Right lung (tissue), 5 donors: ENCODE results near the gene SUCO. TPM values are rescaled to one million over a fixed set of nuclear protein-coding genes. Genes with fewer than 3 reads are reported as not detected.
A peak's percentile ranks its signal among the peaks of the same experiment; 100 is the strongest.

Source experiments
- DNase-seq, 2 donors: peaks; one replicate each; pipeline ENCODE4 v3.0.0-alpha.2; 2013
- polyA plus RNA-seq, 5 donors: library from polyadenylated mRNA; unstranded; fragments of 120-200 nt; gene quantifications; one replicate each; pipeline versions ENCODE4 v1.2.1 to v1.2.3, GENCODE V29; 2013; ENCODE audit warnings: inconsistent platforms in 1 of 5, low replicate concordance in 1 of 5; ENCODE audit not compliant: insufficient read length in 5 of 5, insufficient read depth in 1 of 5

Gene SUCO
- polyA plus RNA-seq, 5 donors, result 45.4 to 75.7 (median 65.3) TPM

DNA sequence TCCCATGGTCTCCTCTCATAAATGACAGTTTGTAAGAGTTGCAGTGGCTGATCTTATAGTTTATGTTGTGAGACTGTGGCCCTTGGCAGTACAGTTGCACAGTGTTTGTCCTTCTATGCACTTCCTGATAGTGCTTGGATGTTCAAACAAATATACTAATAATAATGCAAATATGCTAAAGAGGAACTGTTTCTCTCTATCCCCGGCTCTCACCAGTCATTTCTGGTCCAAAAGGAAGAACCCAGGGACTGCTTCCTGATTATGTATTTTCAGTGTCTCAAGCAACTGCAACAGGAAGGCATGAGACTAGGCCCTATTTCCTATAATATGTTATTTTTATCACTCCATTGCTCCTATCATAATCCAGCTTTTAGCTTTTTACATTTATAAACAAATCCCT lies 17.0 kb upstream of the SUCO start:
- no peak for DNase-seq

GRCh38 chr1:172517081-172517480 lies 15.9 kb upstream of the SUCO start:
- no peak for DNase-seq

DNA sequence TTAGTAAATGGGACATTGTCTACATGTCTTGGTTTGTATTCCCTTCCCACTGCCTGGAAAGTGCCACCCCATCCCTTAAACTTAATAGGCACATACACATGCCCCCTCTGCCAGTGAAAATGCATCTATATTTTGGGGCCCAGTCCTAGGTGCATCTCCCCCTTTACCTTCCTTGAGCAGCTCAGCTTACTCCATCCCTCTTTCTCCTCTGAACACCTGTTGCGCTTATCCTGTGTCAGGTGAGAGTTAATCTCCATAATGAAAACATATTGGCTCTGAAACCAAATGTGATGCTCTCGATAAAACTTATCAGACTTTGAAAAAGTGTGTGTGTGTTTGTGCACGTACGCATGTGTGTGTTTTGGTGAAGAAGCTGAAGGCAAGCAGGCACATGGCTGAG lies 15.4 kb upstream of the SUCO start:
- no peak for DNase-seq

GRCh38 chr1:172529304-172529703 lies 3.6 kb upstream of the SUCO start:
- no peak for DNase-seq

DNA sequence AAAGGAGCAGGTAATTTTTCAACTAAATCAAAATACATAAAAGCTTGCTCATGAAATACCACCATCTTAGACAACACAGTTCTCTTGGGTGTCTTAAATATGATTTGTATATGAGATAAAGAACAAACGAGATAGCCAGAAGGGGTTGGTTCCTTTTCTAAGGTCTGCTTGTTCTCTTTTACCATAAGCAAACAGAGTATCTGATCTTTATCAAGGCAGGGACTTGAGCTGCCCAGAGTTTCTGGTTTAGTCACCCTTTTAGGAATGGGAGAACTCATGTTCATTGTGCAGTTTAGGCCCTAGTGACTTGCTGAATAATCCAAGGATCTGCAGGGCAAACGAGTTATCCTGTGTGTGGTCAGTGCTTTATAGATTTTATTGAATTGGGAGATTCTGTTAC lies 3.0 kb upstream of the SUCO start:
- DNase-seq, result no peak

DNA sequence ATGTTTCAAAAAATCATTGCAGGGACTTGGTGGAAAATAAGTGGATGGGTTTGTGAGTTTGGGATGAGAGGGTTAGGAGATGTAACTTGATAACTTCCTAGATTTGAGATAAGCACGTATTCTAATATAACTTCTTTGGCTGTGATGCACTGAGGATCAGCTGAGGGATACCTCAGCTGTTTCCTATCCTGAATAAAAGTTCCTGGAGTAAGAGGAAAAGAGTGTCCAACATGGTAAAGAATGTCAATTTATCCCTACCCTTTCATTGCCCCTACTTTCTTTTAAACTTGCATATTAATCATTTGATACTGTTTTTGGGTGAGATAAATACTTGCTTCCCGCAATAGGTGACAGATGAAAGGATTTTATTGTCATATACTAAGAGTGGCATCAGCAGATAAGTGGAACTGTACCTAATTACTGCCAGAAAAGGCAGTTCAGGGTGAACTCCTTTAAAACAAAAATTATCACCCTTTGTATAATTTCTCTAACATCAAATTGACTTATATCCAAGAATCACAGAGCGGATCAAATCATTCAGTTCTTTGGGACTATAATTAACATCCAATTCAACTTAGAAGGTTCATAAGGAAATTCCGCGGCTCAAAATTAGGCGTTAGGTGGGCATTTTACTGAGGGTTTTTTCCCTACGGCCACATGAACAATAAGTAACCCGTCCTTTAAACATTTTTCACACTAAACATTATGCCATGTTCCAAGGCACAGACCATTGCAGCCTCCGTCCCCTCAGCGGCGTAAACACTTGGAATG lies 1.4 kb upstream of the SUCO start:
- no peak for DNase-seq

DNA sequence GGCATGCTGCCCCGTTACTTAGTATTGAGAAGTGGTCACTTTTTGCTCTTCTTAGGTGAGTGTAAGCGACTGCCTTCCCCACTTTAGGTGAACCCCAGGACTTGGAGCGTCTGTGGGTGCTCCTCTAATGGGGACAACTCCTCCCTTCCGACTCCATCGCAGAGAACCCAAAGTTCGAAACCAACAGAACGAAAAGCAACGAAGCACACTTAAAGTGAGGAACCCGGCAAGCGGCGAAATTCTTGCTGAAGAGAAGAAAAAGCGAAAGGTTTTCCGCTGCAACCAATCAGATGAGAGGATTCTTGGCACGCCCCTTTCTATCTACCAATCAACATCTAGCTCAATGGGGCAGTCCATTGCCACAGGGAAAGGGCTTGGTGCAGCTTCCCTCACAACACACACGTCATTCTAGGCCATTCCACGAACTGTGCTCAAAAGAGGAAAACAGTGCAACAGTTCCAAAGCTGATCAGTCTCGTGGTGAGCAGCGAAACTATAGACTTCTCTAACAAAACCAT lies 709 bp upstream of the SUCO start:
- DNase-seq, result peak; percentile 97 to 98

GRCh38 chr1:172533513-172534151 lies 682 bp downstream of the SUCO start:
- DNase-seq, result peak; percentile 51 to 72

DNA sequence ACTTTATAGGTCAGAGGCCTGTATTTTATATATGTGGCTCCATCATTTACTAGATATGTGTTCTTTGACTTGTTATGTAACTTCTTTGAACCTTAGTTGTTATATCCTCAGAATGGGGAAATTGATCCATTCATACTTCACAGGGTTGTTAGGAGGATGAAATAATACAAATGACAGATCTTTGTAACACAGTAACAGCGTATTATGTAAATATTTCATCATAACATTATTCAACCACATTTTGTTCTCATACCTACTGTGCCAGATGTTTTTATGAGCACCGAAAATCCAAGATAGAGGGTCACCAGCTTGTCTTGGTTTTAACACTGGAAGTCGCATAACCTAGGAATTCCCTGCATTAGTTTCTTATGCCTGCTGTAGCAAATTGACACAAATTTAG lies 3.3 kb downstream of the SUCO start:
- DNase-seq, result no peak

- no peak for DNase-seq
These were observed 4.4 kb downstream of the SUCO start for GRCh38 chr1:172537366-172537765.

DNA sequence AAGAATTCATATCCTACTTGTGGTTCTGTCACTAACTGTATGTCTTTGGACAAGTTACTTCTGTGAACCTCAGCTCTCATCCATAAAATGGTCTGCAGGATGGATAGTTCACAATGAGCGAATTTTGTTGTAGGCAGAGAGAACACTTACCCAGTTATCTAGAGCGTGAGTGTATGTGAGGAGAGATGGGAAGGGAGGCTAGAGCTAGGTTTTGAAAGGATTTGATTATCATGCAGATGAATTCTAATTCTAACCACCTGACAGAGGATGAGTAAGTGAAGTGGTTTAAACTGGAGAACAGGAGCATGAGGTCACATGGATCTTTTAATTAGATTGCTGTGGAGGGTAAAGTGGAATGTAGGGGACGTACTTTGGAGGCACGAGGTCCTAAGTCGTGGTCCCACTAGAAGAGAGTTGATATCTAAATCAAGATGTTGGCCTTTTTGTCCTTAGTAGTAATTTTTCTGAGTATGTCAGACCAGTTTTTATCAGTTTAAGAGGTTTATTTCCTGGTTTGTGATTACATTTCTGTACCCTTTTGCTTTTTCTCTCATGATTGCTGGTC lies 5.0 kb downstream of the SUCO start:
- no peak for DNase-seq

DNA sequence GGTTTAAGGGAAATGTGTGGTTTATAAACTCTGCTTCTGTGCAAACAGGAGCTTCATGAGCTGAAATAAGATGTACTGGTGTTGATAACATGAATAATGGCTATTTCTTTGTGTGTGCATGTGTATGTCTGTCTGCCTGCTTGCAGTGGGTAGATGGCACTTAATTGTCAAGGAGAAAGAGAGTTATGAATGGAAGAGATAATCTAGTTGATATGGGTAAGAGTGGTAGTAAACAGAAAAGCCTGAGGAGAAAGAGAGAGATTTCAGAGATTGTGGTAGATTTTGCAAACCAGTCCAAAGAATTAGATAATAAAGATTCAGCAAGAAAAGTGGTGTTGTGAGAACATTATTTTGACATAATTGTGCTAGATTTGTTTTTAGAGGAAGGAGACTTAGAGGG lies 7.7 kb downstream of the SUCO start:
- no peak for DNase-seq

DNA sequence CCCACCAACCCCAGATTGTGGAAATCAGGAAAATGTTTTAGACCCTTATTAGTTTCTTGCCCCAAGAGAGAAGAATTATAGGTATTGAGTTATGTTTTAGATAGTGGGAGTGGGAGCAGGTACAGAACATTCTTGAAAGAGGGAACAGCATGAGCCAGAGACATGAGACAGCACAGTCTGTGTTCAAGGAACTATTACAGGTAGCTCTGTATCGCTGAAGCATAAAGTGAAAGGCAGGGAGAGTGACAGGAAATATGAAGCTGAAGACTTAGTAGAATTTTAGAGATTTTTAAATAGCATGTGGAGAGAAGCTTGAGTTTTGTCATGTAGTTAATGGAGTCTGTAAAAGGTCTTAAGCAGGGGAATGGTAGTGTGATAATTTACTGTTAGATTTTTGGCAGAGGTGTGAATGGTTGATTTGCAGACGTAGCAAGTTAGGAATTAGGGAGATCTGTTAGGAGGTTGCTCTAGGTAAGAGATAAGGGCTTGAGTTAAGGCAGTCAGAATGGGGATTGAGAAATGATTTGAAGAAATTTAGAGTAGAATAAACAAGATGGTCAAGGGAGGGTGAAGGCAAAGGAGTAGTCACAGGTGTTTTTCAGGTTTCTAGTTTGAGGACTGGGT lies 11.6 kb downstream of the SUCO start:
- DNase-seq, result no peak

DNA sequence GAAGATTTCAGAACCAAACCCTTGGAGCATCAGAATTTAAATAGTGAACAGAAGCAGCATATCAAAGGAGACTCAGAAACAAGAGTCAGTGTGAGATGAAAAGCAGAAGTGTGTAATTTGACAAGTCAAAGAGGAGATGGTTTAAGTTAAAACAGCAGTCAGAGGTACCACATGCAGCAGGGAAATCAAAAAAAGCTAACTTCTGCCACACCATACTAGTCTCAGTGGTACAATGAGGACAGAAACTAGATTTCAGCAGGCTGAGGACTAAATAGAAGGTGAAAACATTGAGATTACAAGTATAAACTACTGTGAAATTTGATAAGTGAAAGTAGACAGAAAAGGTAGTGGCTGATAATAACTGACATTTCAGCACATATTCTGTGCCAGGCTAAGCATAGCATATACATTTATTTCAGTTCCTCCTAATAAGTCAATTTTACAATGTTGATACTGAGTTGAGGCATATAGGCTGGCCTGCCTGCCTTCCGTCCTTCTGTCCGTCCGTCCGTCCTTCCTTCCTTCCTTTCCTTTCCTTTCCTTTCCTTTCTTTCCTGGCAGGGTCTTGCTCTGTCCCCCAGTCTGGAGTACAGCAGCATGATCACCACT lies 12.6 kb downstream of the SUCO start:
- no peak for DNase-seq

DNA sequence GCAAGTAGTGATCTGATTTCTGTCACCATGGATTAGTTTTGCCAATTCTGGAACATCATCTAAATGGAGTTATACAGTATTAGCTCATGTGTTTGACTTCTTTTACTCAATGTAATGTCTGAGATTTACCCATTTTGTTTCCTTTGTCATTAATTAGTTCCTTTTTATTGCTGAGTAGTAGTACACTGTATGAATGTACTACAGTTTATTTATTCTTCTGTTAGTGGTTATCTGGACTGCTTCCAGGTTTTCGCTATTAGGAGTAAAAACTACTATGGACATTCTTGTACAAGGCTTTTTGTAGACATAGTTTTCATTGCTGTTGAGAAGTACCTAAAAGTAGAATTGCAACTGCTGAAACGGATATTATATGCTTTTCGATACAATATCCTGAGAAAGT lies 14.1 kb downstream of the SUCO start:
- DNase-seq, result no peak

DNA sequence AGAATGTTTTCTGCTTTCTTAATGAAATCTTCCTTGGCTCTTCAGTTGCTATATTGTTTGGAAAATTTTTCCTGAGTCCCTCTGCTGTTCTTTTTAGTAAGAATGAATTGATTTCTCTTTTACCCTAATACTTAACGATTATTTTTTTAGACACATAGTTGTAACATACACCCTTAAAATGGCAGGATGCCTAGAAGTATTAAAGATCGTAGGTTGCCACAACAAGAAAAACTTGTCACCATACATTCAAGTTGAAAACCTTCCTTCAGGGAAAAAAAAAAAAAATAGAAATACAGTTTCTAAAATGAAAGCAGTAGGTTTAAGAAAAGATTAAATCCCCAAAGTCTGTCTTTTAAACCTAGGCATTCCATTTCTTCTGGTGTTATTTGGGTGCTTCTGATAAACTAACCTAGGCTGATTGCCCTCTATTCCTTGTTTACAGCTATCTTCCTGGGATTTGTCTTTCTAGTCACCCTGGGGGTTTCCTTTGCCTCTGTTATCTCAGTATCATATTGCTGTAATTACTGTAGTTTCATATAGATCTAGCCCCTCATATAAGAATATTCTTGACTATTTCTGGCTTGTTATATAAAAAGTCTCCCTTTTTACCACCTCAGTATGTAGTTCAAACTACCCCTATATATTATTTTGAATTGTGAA lies 16.8 kb downstream of the SUCO start:
- no peak for DNase-seq

DNA sequence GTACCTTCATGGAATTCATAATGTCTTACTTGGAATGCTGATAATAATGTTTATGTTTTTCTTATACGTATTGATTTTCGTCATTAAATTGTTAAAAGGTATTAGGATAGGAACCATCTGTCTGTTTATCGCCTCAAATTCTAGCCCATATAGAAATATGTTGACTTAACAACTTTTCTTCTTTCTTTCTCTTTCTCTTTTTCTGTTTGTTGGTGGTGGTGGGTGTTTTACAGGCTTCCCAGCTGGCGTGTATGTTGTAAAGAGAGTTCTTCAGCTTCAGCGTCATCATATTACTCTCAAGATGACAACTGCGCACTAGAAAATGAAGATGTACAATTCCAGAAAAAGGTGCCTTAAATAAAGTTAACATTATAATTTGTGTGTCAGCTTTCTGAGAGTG lies 18.3 kb downstream of the SUCO start:
- DNase-seq, result no peak

DNA sequence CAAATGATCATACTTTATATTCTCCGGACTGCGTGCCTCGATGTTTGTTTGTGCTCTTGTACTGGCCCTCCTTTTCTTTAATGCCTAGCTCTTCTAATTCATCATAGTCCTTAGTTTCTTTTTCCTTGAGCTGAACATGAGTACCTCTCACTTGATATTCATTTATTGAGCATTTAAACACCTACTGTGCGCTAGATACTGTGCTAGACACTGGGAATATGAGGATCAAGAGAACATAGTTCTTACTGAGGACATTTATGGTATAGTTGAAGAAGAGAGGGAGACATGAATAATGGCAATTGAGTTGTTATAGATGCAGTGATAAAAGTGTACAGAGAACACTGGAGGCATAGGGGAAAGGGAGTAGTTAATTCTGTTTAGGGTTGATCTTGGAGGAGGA lies 22.0 kb downstream of the SUCO start:
- no peak for DNase-seq

GRCh38 chr1:172556461-172556860 lies 23.5 kb downstream of the SUCO start:
- DNase-seq, result no peak

GRCh38 chr1:172557270-172557669 lies 24.3 kb downstream of the SUCO start:
- DNase-seq, result no peak

DNA sequence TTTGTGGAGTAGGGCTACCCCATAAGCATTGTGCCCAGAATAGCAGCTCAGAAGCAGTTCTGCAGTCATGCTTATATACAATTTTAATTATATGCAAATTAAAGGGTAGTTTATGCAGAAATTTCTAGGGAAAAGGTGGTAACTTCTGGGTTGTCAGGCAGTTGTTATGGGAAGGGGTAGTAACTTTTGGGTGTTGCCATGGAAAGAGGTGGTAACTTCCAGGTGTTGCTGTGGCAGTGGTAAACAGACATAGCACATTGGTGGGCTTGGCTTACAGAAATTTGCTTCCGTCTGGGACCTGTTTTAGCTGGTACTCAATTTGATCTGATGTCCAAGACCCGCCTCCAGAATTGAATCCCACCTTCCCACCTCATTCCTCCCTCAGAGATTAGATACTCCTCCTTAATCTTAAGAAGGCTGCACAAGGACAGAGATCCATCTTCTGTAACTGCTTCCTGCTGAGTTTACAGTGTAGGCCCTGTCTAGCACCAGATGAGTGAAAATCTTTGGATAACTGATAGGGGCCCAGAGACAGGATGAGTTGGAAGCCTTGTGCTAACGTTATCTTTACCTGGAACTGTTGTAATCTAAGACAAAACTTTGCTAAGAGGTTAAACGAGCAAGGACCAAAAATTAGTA lies 26.7 kb downstream of the SUCO start:
- DNase-seq, result no peak
